IMR-90 (cell line): ENCODE measurements around the gene SYTL3. TPM values are rescaled to one million over a fixed set of nuclear protein-coding genes. Genes with fewer than 3 reads are reported as not detected.

ENCODE experiments used
- ATAC-seq: fragments of 200-7000 bp; cut with Tn5 transposase; 2 replicates; pipeline ENCODE4 v1.9.1; 2020; ENCODE audit warnings: low read depth, mild to moderate bottlenecking, moderate library complexity
- BruUV-seq: library from RNA; stranded (reverse); fragments of 400-500 nt; replicated peaks from 2 replicates; lab custom pipeline; 2021; lab: Mats Ljungman, UMichigan
- CTCF ChIA-PET: fragments of 300-600 bp; formaldehyde crosslinking; extraction: SDS; loops from one replicate; lab custom pipeline; 2021; ENCODE audit warnings: antibody characterized with exemption; lab: Yijun Ruan, JAX
- POLR2A ChIA-PET: fragments of 300-600 bp; sonication (Branson Sonifier 250); formaldehyde crosslinking; loops from one replicate; lab custom pipeline; 2022; ENCODE audit warnings: antibody characterized with exemption; ENCODE audit not compliant: unreplicated experiment; lab: Charles Lee
- DNase-seq: peaks from one replicate; pipeline ENCODE4 v3.0.0; 2013
- H2AFZ ChIP-seq: replicated peaks from 2 replicates; pipeline ENCODE3; 2013; ENCODE audit warnings: low read length, mild to moderate bottlenecking; ENCODE audit not compliant: poor library complexity
- H2AK5ac ChIP-seq: 2 replicates; pipeline ENCODE4 v1.6.1; 2013; ENCODE audit warnings: low read depth, low read length, inconsistent platforms
- H2AK9ac ChIP-seq: replicated peaks from 2 replicates; pipeline ENCODE3; 2013; ENCODE audit warnings: mild to moderate bottlenecking, low read depth, low read length, moderate library complexity; ENCODE audit not compliant: poor library complexity
- H2BK120ac ChIP-seq: 2 replicates; pipeline ENCODE4 v1.6.1; 2013; ENCODE audit warnings: low read depth, low read length, inconsistent platforms
- H2BK15ac ChIP-seq: 3 replicates; pipeline ENCODE4 v1.6.1; 2013; ENCODE audit warnings: low read depth, low read length, inconsistent platforms
- H2BK20ac ChIP-seq: 2 replicates; pipeline ENCODE4 v1.6.1; 2013; ENCODE audit warnings: low read depth, mild to moderate bottlenecking, inconsistent platforms, low read length, moderate library complexity
- H2BK5ac ChIP-seq: 2 replicates; pipeline ENCODE4 v1.6.1; 2013; ENCODE audit warnings: mild to moderate bottlenecking, low read depth, low read length, inconsistent platforms; ENCODE audit not compliant: poor library complexity, severe bottlenecking
- H3K14ac ChIP-seq: replicated peaks from 2 replicates; pipeline ENCODE4 v1.6.1; 2013; ENCODE audit warnings: low read depth, low read length, inconsistent platforms
- H3K18ac ChIP-seq: 2 replicates; pipeline ENCODE4 v1.6.1; 2013; ENCODE audit warnings: low read depth, low read length, control low read depth
- H3K23ac ChIP-seq: 2 replicates; pipeline ENCODE4 v1.6.1; 2013; ENCODE audit warnings: low read depth, low read length, inconsistent platforms
- H3K27ac ChIP-seq: 2 replicates; pipeline ENCODE4 v1.5.1; 2013; ENCODE audit warnings: mild to moderate bottlenecking, control low read depth, low read length; ENCODE audit not compliant: insufficient read depth
- H3K27me3 ChIP-seq: 2 replicates; pipeline ENCODE4 v1.6.1; 2013; ENCODE audit warnings: low read length; ENCODE audit not compliant: control insufficient read depth, insufficient read depth
- H3K36me3 ChIP-seq: 2 replicates; pipeline ENCODE4 v1.6.1; 2013; ENCODE audit warnings: low read length, mixed read lengths; ENCODE audit not compliant: control insufficient read depth, insufficient read depth
- H3K4ac ChIP-seq: 2 replicates; pipeline ENCODE4 v1.6.1; 2013; ENCODE audit warnings: low read depth, low read length, inconsistent platforms
- H3K4me1 ChIP-seq: 2 replicates; pipeline ENCODE4 v1.6.1; 2013; ENCODE audit warnings: low read length, mixed read lengths; ENCODE audit not compliant: control insufficient read depth, insufficient read depth
- H3K4me2 ChIP-seq: 2 replicates; pipeline ENCODE4 v1.6.1; 2013; ENCODE audit warnings: low read depth, mild to moderate bottlenecking, control low read depth, low read length, moderate library complexity
- H3K4me3 ChIP-seq: 2 replicates; pipeline ENCODE4 v1.5.1; 2013; ENCODE audit warnings: low read depth, mild to moderate bottlenecking, control low read depth, low read length, moderate library complexity; ENCODE audit not compliant: insufficient read depth
- H3K56ac ChIP-seq: 2 replicates; pipeline ENCODE4 v1.6.1; 2013; ENCODE audit warnings: low read length, inconsistent platforms; ENCODE audit not compliant: insufficient read depth; ENCODE audit errors: extremely low read depth
- H3K79me1 ChIP-seq, 2 experiments: 2 replicates each; pipeline ENCODE4 v1.6.1; 2013; ENCODE audit warnings: low read length in 2 of 2, inconsistent platforms in 1 of 2, low read depth in 1 of 2
- H3K9ac ChIP-seq: 2 replicates; pipeline ENCODE4 v1.6.1; 2013; ENCODE audit warnings: low read depth, low read length, control low read depth
- H3K9me1 ChIP-seq: 2 replicates; pipeline ENCODE4 v1.6.1; 2013; ENCODE audit warnings: low read length, inconsistent platforms; ENCODE audit not compliant: insufficient read depth
- H3K9me3 ChIP-seq: 2 replicates; pipeline ENCODE4 v1.6.1; 2013; ENCODE audit warnings: low read length; ENCODE audit not compliant: control insufficient read depth, insufficient read depth
- H4K20me1 ChIP-seq: 2 replicates; pipeline ENCODE4 v1.6.1; 2013; ENCODE audit warnings: low read length, inconsistent platforms; ENCODE audit not compliant: insufficient read depth
- H4K5ac ChIP-seq: 2 replicates; pipeline ENCODE4 v1.6.1; 2013; ENCODE audit warnings: mild to moderate bottlenecking, low read depth, low read length, control low read depth
- H4K8ac ChIP-seq, 2 experiments: 2 replicates each; pipeline ENCODE4 v1.6.1; 2013; ENCODE audit warnings: low read depth in 2 of 2, low read length in 2 of 2, control low read depth in 1 of 2, inconsistent platforms in 1 of 2
- H4K91ac ChIP-seq: 2 replicates; pipeline ENCODE4 v1.6.1; 2013; ENCODE audit warnings: low read depth, low read length, inconsistent platforms; ENCODE audit not compliant: insufficient read depth
- BHLHE40 ChIP-seq: fragments of 150-350 bp; IDR thresholded peaks from 2 replicates; pipeline ENCODE4 v1.6.1; 2016; ENCODE audit warnings: mild to moderate bottlenecking, low read depth, low read length
- CEBPB ChIP-seq: IDR thresholded peaks from 2 replicates; pipeline ENCODE4 v1.6.1; 2012; ENCODE audit warnings: low read depth, low read length, improper control_type of control experiment
- CTCF ChIP-seq: conservative IDR thresholded peaks from 2 replicates; pipeline ENCODE4 v1.5.1; 2012; ENCODE audit warnings: mild to moderate bottlenecking, low read depth, low read length, improper control_type of control experiment
- ELK1 ChIP-seq: fragments of 150-350 bp; IDR thresholded peaks from 2 replicates; pipeline ENCODE4 v1.6.1; 2016; ENCODE audit warnings: low read depth, mild to moderate bottlenecking, low read length, moderate library complexity, borderline replicate concordance
- MAFK ChIP-seq: IDR thresholded peaks from 2 replicates; pipeline ENCODE4 v1.6.1; 2012; ENCODE audit warnings: low read depth, low read length, improper control_type of control experiment
- MXI1 ChIP-seq: IDR thresholded peaks from 2 replicates; pipeline ENCODE4 v1.6.1; 2012; ENCODE audit warnings: low read depth, mild to moderate bottlenecking, low read length, moderate library complexity, borderline replicate concordance
- RAD21 ChIP-seq: IDR thresholded peaks from 2 replicates; pipeline ENCODE4 v1.6.1; 2012; ENCODE audit warnings: low read length, improper control_type of control experiment
- RCOR1 ChIP-seq: IDR thresholded peaks from 2 replicates; pipeline ENCODE4 v1.6.1; 2012; ENCODE audit warnings: mild to moderate bottlenecking, low read length, improper control_type of control experiment; ENCODE audit not compliant: insufficient replicate concordance
- RFX5 ChIP-seq: IDR thresholded peaks from 2 replicates; pipeline ENCODE4 v1.8.0; 2012; ENCODE audit warnings: low read depth, mild to moderate bottlenecking, low read length, moderate library complexity
- SMC3 ChIP-seq: fragments of 150-350 bp; IDR thresholded peaks from 2 replicates; pipeline ENCODE4 v1.6.1; 2016; ENCODE audit warnings: low read depth, mild to moderate bottlenecking, antibody characterized with exemption, low read length, moderate library complexity
- USF2 ChIP-seq: fragments of 150-350 bp; IDR thresholded peaks from 2 replicates; pipeline ENCODE4 v1.6.1; 2017; ENCODE audit warnings: mild to moderate bottlenecking, antibody characterized with exemption, low read length, low read depth
- WGBS, 2 experiments: methylation state at CpG; one replicate each; pipeline versions ENCODE4 v1.1.5 to v1.1.7; 2013; ENCODE audit warnings: missing lambda C conversion rate in 2 of 2; ENCODE audit not compliant: insufficient read length in 1 of 2; ENCODE audit errors: extremely low coverage in 2 of 2; 5-methylcytosine and 5-hydroxymethylcytosine counted together
- dilution Hi-C: fragments of 300-500 bp; cut with HindIII; formaldehyde crosslinking; loops from one replicate; pipeline ENCODE4 v1.14.3; 2018; ENCODE audit warnings: low sequenced_read_pairs; ENCODE audit not compliant: unreplicated experiment
- in situ Hi-C: fragments of 300-500 bp; cut with MboI; formaldehyde crosslinking; loops from 3 replicates; pipeline ENCODE4 v1.14.3; 2019; ENCODE audit warnings: low sequenced_read_pairs, inconsistent platforms, mixed read lengths
- intact Hi-C: fragments of 100-400 bp; cut with micrococcal nuclease; formaldehyde crosslinking; loops from 2 replicates; pipeline ENCODE4 v1.10.0; 2022
- polyA plus RNA-seq, 3 experiments: library from polyadenylated mRNA; depleted of rRNA; stranded (reverse); fragments of >200 nt; gene quantifications; 2 replicates each; pipeline ENCODE4 v1.2.3, GENCODE V29; 2012; ENCODE audit warnings: low replicate concordance in 1 of 3
- total RNA-seq: library from RNA; depleted of rRNA; stranded (reverse); fragments of >200 nt; gene quantifications from 2 replicates; pipeline ENCODE4 v1.2.3, GENCODE V29; 2012

SYTL3 gene
- total and polyA plus RNA-seq, 2 of the 4 experiments (the other 2 are of a cell fraction) = 2.9 to 4.3 TPM

- Histone ChIP-seq H4K20me1 (no peaks in the 10 kb centered on the region), H3K14ac (no peak overlapping the region), H3K4me2 (no peak overlapping the region), H3K36me3 (no peaks in the 10 kb centered on the region), H3K4me1 (peaks cover 2% of the 10 kb centered on the region; the same call in 1 of the 2 replicates), H3K79me1 (no peaks in the 10 kb centered on the region), H4K8ac (no peak overlapping the region), H2BK20ac (no peak overlapping the region), H3K9ac (no peak overlapping the region), H4K91ac (no peak overlapping the region), H2BK120ac (no peak overlapping the region), H2AFZ (no peak overlapping the region), H2BK15ac (no peak overlapping the region), H3K18ac (no peak overlapping the region), H3K56ac (no peak overlapping the region), H2AK9ac (no peak overlapping the region), H3K27ac (no peak overlapping the region), H3K9me1 (no peaks in the 10 kb centered on the region), H3K27me3 (no peaks in the 10 kb centered on the region), H3K23ac (no peak overlapping the region), H3K4me3 (no peak overlapping the region), H2AK5ac (no peak overlapping the region), H4K5ac (no peak overlapping the region), H3K9me3 (no peaks in the 10 kb centered on the region), H2BK5ac (no peak overlapping the region), H3K4ac (no peak overlapping the region)
- dilution Hi-C loops (no loop called here), in situ Hi-C loops (no loop called here), intact Hi-C loops (no loop called here)
- ChIA-PET POLR2A (no interaction called here), CTCF (no interaction called here)
- DNase-seq = no peak
- TF ChIP-seq RCOR1 = no peak
- no peak for TF ChIP-seq CTCF
- no peak for TF ChIP-seq RFX5
- TF ChIP-seq BHLHE40 = no peak
- TF ChIP-seq SMC3 = no peak
- no peak for TF ChIP-seq MXI1
- no peak for TF ChIP-seq RAD21
- TF ChIP-seq USF2 = no peak
- TF ChIP-seq ELK1 = no peak
- no peak for TF ChIP-seq CEBPB
- no peak for TF ChIP-seq MAFK
- BruUV-seq = no TSS peak
- no peak for ATAC-seq
- WGBS, 2 experiments = 79% methylated on average over 2 of the region's 7 CpGs; no CpG with 5 or more reads in 1 of the 2 experiments
These were observed 37.0 kb downstream of the SYTL3 start for GRCh38 chr6:158686791-158687381.
